Measurements from ENCODE around the gene COG5. TPM values are rescaled to one million over a fixed set of nuclear protein-coding genes. Genes with fewer than 3 reads are reported as not detected.

Gene COG5
- total and polyA plus RNA-seq, 2 of the 4 experiments (the other 2 are of a cell fraction) = 18.5 to 27.4 TPM

- Histone ChIP-seq H2BK20ac (ENCODE audit: low read depth, low read length) (no peak overlapping the region), H2AK9ac (replicated peaks; ENCODE audit: low read depth, low read length, poor library complexity) (no peak overlapping the region), H2BK5ac (ENCODE audit: low read depth, low read length, poor library complexity, severe bottlenecking) (no peak overlapping the region), H3K9me3 (ENCODE audit: control insufficient read depth, insufficient read depth, low read length) (no peaks in the 10 kb centered on the region), H4K8ac (ENCODE audit: low read depth in 2 of 2, low read length in 2 of 2) (no peak overlapping the region), H4K91ac (ENCODE audit: insufficient read depth, low read depth, low read length) (no peak overlapping the region), H3K27me3 (ENCODE audit: control insufficient read depth, insufficient read depth, low read length) (no peaks in the 10 kb centered on the region), H3K56ac (ENCODE audit: extremely low read depth, insufficient read depth, low read length) (no peak overlapping the region), H3K9ac (ENCODE audit: low read depth, low read length) (no peak overlapping the region), H3K18ac (ENCODE audit: low read depth, low read length) (no peak overlapping the region), H3K9me1 (ENCODE audit: insufficient read depth, low read length) (peaks cover 8% of the 10 kb centered on the region; the same call in 1 of the 2 replicates), H3K23ac (ENCODE audit: low read depth, low read length) (no peak overlapping the region), H3K27ac (ENCODE audit: insufficient read depth, low read length) (no peak overlapping the region), H2AK5ac (ENCODE audit: low read depth, low read length) (no peak overlapping the region), H2AFZ (replicated peaks; ENCODE audit: low read length, poor library complexity) (no peak overlapping the region), H2BK120ac (ENCODE audit: low read depth, low read length) (no peak overlapping the region), H3K14ac (replicated peaks; ENCODE audit: low read depth, low read length) (no peak overlapping the region), H4K5ac (ENCODE audit: low read depth, low read length) (no peak overlapping the region), H3K4me3 (ENCODE audit: insufficient read depth, low read depth, low read length) (no peak overlapping the region), H3K4me1 (ENCODE audit: control insufficient read depth, insufficient read depth, low read length) (no peaks in the 10 kb centered on the region; the same call in 1 of the 2 replicates), H2BK15ac (ENCODE audit: low read depth, low read length) (no peak overlapping the region), H3K36me3 (ENCODE audit: control insufficient read depth, insufficient read depth, low read length) (peaks cover 2% of the 10 kb centered on the region), H4K20me1 (ENCODE audit: insufficient read depth, low read length) (no peaks in the 10 kb centered on the region; the same call in none of the 2 replicates), H3K79me1 (ENCODE audit: low read depth in 1 of 2, low read length in 2 of 2) (peaks cover 17 to 34% of the 10 kb centered on the region in 2 experiments), H3K4me2 (ENCODE audit: low read depth, low read length) (no peak overlapping the region), H3K4ac (ENCODE audit: low read depth, low read length) (no peak overlapping the region)
- TF ChIP-seq MXI1 (IDR thresholded peaks at IDR 0.05; ENCODE audit: borderline replicate concordance, low read depth, low read length) (no peak), USF2 (IDR thresholded peaks at IDR 0.05; ENCODE audit: low read depth, low read length) (no peak), CTCF (conservative IDR thresholded peaks at IDR 0.05; ENCODE audit: low read depth, low read length) (no peak), FOS (IDR thresholded peaks at IDR 0.05; ENCODE audit: low read depth, low read length) (no peak), NFE2L2 (IDR thresholded peaks at IDR 0.05; ENCODE audit: low read depth, low read length) (no peak), POLR2A (IDR thresholded peaks at IDR 0.05; ENCODE audit: low read depth, low read length) (no peak), RAD21 (IDR thresholded peaks at IDR 0.05; ENCODE audit: low read length) (no peak), RCOR1 (IDR thresholded peaks at IDR 0.05; ENCODE audit: insufficient replicate concordance, low read length) (no peak), CEBPB (IDR thresholded peaks at IDR 0.05; ENCODE audit: low read depth, low read length) (no peak), RFX5 (IDR thresholded peaks at IDR 0.05; ENCODE audit: low read depth, low read length) (no peak), MAZ (IDR thresholded peaks at IDR 0.05; ENCODE audit: borderline replicate concordance, low read depth, low read length) (no peak), MAFK (IDR thresholded peaks at IDR 0.05; ENCODE audit: low read depth, low read length) (no peak), BHLHE40 (IDR thresholded peaks at IDR 0.05; ENCODE audit: low read depth, low read length) (no peak), SMC3 (IDR thresholded peaks at IDR 0.05; ENCODE audit: low read depth, low read length) (no peak), CHD1 (IDR thresholded peaks at IDR 0.05; ENCODE audit: low read depth, low read length) (no peak)
- TF ChIP-seq, protein P1, sequence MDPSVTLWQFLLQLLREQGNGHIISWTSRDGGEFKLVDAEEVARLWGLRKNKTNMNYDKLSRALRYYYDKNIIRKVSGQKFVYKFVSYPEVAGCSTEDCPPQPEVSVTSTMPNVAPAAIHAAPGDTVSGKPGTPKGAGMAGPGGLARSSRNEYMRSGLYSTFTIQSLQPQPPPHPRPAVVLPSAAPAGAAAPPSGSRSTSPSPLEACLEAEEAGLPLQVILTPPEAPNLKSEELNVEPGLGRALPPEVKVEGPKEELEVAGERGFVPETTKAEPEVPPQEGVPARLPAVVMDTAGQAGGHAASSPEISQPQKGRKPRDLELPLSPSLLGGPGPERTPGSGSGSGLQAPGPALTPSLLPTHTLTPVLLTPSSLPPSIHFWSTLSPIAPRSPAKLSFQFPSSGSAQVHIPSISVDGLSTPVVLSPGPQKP (IDR thresholded peaks at IDR 0.05; ENCODE audit: borderline replicate concordance, low read depth, low read length) = no peak
- dilution Hi-C loops (cut with HindIII; ENCODE audit: low sequenced_read_pairs, unreplicated experiment) (no loop called here), in situ Hi-C loops (cut with MboI; ENCODE audit: low sequenced_read_pairs) (no loop called here), intact Hi-C loops (cut with micrococcal nuclease) (no loop called here)
- ChIA-PET CTCF (no interaction called here), POLR2A (ENCODE audit: unreplicated experiment) (no interaction called here)
- no CpG with 5 or more reads among the region's 2 CpGs for WGBS, 2 experiments (ENCODE audit: extremely low coverage in 2 of 2, insufficient read length in 1 of 2)
- no peak for DNase-seq
- no peak for ATAC-seq (ENCODE audit: low read depth)
- BruUV-seq (replicated peaks) = no TSS peak
Measured at GRCh38 chr7:107526672-107527071, 37.0 kb downstream of the COG5 start.

All from IMR-90 (cell line).